Left colon (tissue), 2 donors: Measurements from ENCODE around the gene CARD10. TPM values are rescaled to one million over a fixed set of nuclear protein-coding genes. Genes with fewer than 3 reads are reported as not detected.

Experiments used
- ATAC-seq: fragments of 200-7000 bp; cut with Tn5 transposase; one replicate; pipeline ENCODE4 v1.9.1; 2020; ENCODE audit warnings: mild to moderate bottlenecking, moderate library complexity
- DNase-seq, 2 donors: peaks; one replicate each; pipeline ENCODE4 v3.0.0-alpha.2; 2020
- intact Hi-C, 2 donors: fragments of 100-400 bp; cut with DNase I in 1 of 2; cut with micrococcal nuclease in 1 of 2; formaldehyde crosslinking; loops; one replicate each; pipeline versions ENCODE4 v1.11.2 to v1.14.0; 2022; cut with DNase I, micrococcal nuclease
- total RNA-seq, 2 donors: library from RNA; stranded (reverse); fragmentation: NEBNext Ultra II Directional; extraction: Animal tissue kit (Norgen Biotek cat#: 25700); gene quantifications; one replicate each; pipeline ENCODE4 v1.2.1, GENCODE V29; 2021
- donor health status: DM: no; HTN: no; CAD: no.
- donor health status: DM: yes; HTN: yes; CAD: no.

Gene CARD10
- total RNA-seq, 2 donors from 2014 or later = 64.1 to 66.4 TPM

- peak; percentile 67 to 80 for DNase-seq
- ATAC-seq = peak; percentile 18
- intact Hi-C loops = no loop called here
Measured at GRCh38 chr22:37498289-37498909, 20.8 kb downstream of the CARD10 start.

GRCh38 chr22:37497062-37497599, 22.1 kb downstream of the CARD10 start:
- DNase-seq (no peak), ATAC-seq (no peak)
- intact Hi-C loops = no loop called here

- ATAC-seq (no peak), DNase-seq (no peak)
- intact Hi-C loops = no loop called here
Measured at GRCh38 chr22:37496651-37497050, 22.6 kb downstream of the CARD10 start.

- DNase-seq (no peak), ATAC-seq (no peak)
- intact Hi-C loops = no loop called here
Measured at GRCh38 chr22:37493979-37494378, 25.2 kb downstream of the CARD10 start.

- peak; percentile 40 for ATAC-seq
Measured at GRCh38 chr22:37492428-37493344, 26.5 kb downstream of the CARD10 start.

GRCh38 chr22:37491559-37492427, 27.4 kb downstream of the CARD10 start:
- ATAC-seq (peak; percentile 50), DNase-seq (no peak)
- intact Hi-C loops = no loop called here

More at GRCh38 chr22:37492428-37493344, 26.5 kb downstream of the CARD10 start:
- no peak for DNase-seq
- intact Hi-C loops = no loop called here

- intact Hi-C loops = no loop called here
- no peak for ATAC-seq
- DNase-seq = no peak
Measured at GRCh38 chr22:37491106-37491505, 28.1 kb downstream of the CARD10 start.

GRCh38 chr22:37489983-37490382, 29.2 kb downstream of the CARD10 start:
- DNase-seq (no peak), ATAC-seq (no peak)
- intact Hi-C loops = no loop called here

GRCh38 chr22:37488337-37489135, 30.7 kb downstream of the CARD10 start:
- ATAC-seq = no peak
- DNase-seq = no peak
- intact Hi-C loops = no loop called here

- DNase-seq (no peak), ATAC-seq (no peak)
- intact Hi-C loops = no loop called here
Measured at GRCh38 chr22:37487571-37487970, 31.6 kb downstream of the CARD10 start.

GRCh38 chr22:37487129-37487528, 32.1 kb downstream of the CARD10 start:
- intact Hi-C loops = no loop called here
- ATAC-seq = no peak
- DNase-seq = no peak

- DNase-seq = peak; percentile 80 to 84
- peak; percentile 85 for ATAC-seq
- intact Hi-C loops = no loop called here
Measured at GRCh38 chr22:37486224-37486845, 32.9 kb downstream of the CARD10 start, which contains the start of gene MFNG. Gene MFNG (minus strand): TSS chr22:37486384. CDS start chr22:37486177, 207 bp downstream.

- DNase-seq (no peak), ATAC-seq (no peak)
- intact Hi-C loops = no loop called here
Measured at GRCh38 chr22:37485395-37486223, 33.6 kb downstream of the CARD10 start.

- intact Hi-C loops = no loop called here
- peak; percentile 77 to 79 for DNase-seq
- ATAC-seq = no peak
Measured at GRCh38 chr22:37484480-37485394, 34.5 kb downstream of the CARD10 start.

GRCh38 chr22:37483050-37483449, 36.2 kb downstream of the CARD10 start:
- intact Hi-C loops = no loop called here
- ATAC-seq (no peak), DNase-seq (no peak)

GRCh38 chr22:37482244-37482643, 37.0 kb downstream of the CARD10 start:
- DNase-seq (no peak), ATAC-seq (no peak)
- intact Hi-C loops = no loop called here
